Measurements from ENCODE around the gene SCUBE2.

Gene SCUBE2

GRCh38 chr11:9028581-9028980 is 62.8 kb downstream of the SCUBE2 start:
- H3K4me3 ChIP-seq (ENCODE audit: low read depth, low read length), result no peak overlapping the region
- TF ChIP-seq, protein P1, sequence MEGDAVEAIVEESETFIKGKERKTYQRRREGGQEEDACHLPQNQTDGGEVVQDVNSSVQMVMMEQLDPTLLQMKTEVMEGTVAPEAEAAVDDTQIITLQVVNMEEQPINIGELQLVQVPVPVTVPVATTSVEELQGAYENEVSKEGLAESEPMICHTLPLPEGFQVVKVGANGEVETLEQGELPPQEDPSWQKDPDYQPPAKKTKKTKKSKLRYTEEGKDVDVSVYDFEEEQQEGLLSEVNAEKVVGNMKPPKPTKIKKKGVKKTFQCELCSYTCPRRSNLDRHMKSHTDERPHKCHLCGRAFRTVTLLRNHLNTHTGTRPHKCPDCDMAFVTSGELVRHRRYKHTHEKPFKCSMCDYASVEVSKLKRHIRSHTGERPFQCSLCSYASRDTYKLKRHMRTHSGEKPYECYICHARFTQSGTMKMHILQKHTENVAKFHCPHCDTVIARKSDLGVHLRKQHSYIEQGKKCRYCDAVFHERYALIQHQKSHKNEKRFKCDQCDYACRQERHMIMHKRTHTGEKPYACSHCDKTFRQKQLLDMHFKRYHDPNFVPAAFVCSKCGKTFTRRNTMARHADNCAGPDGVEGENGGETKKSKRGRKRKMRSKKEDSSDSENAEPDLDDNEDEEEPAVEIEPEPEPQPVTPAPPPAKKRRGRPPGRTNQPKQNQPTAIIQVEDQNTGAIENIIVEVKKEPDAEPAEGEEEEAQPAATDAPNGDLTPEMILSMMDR (IDR thresholded peaks at IDR 0.05; ENCODE audit: low read depth, low read length), result no peak

- no peak overlapping the region for H3K4me3 ChIP-seq (ENCODE audit: low read depth, low read length)
- TF ChIP-seq, protein P1 (IDR thresholded peaks at IDR 0.05; ENCODE audit: low read depth, low read length), result no peak
Measured at GRCh38 chr11:9025101-9025850, 66.1 kb downstream of the SCUBE2 start.

- TF ChIP-seq, protein P1 (IDR thresholded peaks at IDR 0.05; ENCODE audit: low read depth, low read length), result no peak
- no peak overlapping the region for H3K4me3 ChIP-seq (ENCODE audit: low read depth, low read length)
Measured at GRCh38 chr11:9022961-9023680, 68.3 kb downstream of the SCUBE2 start.

DNA sequence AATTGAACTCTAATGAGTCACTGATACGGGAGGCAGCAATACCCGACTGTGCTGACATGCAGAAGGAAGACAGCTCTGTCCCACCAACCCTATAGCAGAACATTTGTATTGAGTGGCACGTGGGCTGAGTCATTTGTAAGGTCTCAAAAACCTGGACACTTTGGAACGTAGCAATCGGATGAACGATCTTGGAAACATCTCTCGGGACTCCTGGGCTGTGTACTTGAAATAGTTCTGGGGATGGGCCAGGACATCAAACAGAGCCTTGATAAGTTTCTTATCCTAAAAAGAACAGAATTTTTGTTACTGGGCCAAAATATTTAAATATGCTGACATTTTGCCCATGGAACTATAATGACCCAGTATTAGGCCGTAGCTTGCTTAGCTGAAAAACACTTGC is 70.5 kb downstream of the SCUBE2 start:
- TF ChIP-seq, protein P1 (IDR thresholded peaks at IDR 0.05; ENCODE audit: low read depth, low read length), result no peak
- H3K4me3 ChIP-seq (ENCODE audit: low read depth, low read length), result no peak overlapping the region

DNA sequence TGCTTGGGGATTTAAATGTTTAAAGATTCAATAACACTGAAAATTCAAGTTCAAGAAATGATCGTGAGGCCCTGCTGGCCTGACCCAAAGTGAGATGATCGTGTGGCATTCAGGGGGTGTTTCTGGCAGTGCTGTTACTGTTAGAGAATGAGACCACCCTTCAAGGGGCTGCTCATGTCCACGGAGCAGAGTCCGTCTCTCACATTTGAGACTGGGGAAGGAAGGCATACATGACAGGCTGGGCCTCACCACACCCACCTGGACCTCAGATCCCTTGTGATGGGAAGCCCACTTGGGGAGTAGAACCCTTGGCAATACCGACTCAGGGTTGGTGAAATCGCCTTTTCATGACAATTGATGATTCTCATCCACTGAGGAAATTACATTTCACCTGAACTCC is 71.5 kb downstream of the SCUBE2 start:
- no peak overlapping the region for H3K4me3 ChIP-seq (ENCODE audit: low read depth, low read length)
- TF ChIP-seq, protein P1 (IDR thresholded peaks at IDR 0.05; ENCODE audit: low read depth, low read length), result no peak

DNA sequence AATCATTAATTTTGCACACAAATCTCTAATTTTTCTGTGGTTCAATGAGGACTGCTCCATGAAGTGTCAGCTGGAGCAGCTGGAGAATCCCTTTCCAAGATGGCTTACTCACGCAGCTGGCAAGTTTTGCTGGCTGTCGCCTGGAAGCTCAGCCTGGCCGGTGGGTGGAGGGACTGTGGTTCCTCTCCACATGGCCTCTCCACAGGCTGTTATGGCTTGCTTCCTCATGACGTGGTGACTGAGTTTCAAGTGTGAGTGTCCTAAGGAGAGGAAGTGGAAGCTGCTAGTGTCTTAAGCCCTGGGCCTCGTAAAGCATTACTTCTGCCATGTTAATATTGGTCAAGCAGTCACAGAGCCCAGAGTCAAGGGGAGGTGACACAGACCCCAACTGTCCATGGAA is 73.6 kb downstream of the SCUBE2 start:
- TF ChIP-seq, protein P1 (IDR thresholded peaks at IDR 0.05; ENCODE audit: low read depth, low read length), result no peak
- no peak overlapping the region for H3K4me3 ChIP-seq (ENCODE audit: low read depth, low read length)
